Measurements from ENCODE around the gene CTPS2.
"Not testable (repeated sequence)": the region's sequence is repeated elsewhere in the genome, so short reads cannot be mapped to it uniquely, and the experiment has no call there.

GRCh38 chrX:16761500-16761899, 49.0 kb upstream of the CTPS2 start:
- TF ChIP-seq CTCF (IDR thresholded peaks at IDR 0.05; ENCODE audit: extremely low read depth in 1 of 2, insufficient read depth in 1 of 2, low read depth in 1 of 2, low read length in 2 of 2); POLR2AphosphoS5 (IDR thresholded peaks at IDR 0.05; ENCODE audit: insufficient read depth, low read depth, low read length); EZH2 (IDR thresholded peaks at IDR 0.05; ENCODE audit: borderline replicate concordance, low read depth, low read length, severe bottlenecking); POLR2A (IDR thresholded peaks at IDR 0.05; ENCODE audit: low read depth, low read length); MAX (IDR thresholded peaks at IDR 0.05; ENCODE audit: insufficient read depth, insufficient read length); GATA2 (IDR thresholded peaks at IDR 0.05; ENCODE audit: insufficient read depth, insufficient read length, low read depth, low read length); MYC (IDR thresholded peaks at IDR 0.05; ENCODE audit: low read depth, low read length): not testable (repeated sequence)

Measured in endothelial cell of umbilical vein (primary cell).